ENCODE results near the gene LPP.

LPP gene

GRCh38 chr3:188287339-188287738 lies 133.4 kb downstream of the LPP start:
- H3K9me3 ChIP-seq (ENCODE audit: control insufficient read depth, low read length), result no peaks in the 10 kb centered on the region
- no peak for DNase-seq
- no peaks in the 10 kb centered on the region for H3K27me3 ChIP-seq (replicated peaks; ENCODE audit: control insufficient read depth, insufficient read depth, low read length, poor library complexity, severe bottlenecking)
- no peak overlapping the region for H3K4me3 ChIP-seq (ENCODE audit: insufficient read depth, low read depth, low read length, poor library complexity, severe bottlenecking)
- H3K36me3 ChIP-seq (ENCODE audit: control insufficient read depth, insufficient read depth, low read length), result no peaks in the 10 kb centered on the region
- no peak overlapping the region for H3K27ac ChIP-seq (ENCODE audit: insufficient read depth, low read length, poor library complexity, severe bottlenecking)
- no peaks in the 10 kb centered on the region for H3K4me1 ChIP-seq (ENCODE audit: control insufficient read depth, insufficient read depth, low read length, poor library complexity, severe bottlenecking)

GRCh38 chr3:188287762-188288505 lies 134.0 kb downstream of the LPP start:
- H3K27ac ChIP-seq (ENCODE audit: insufficient read depth, low read length, poor library complexity, severe bottlenecking), result no peak overlapping the region
- no peaks in the 10 kb centered on the region for H3K27me3 ChIP-seq (replicated peaks; ENCODE audit: control insufficient read depth, insufficient read depth, low read length, poor library complexity, severe bottlenecking)
- no peak for DNase-seq
- no peaks in the 10 kb centered on the region for H3K4me1 ChIP-seq (ENCODE audit: control insufficient read depth, insufficient read depth, low read length, poor library complexity, severe bottlenecking)
- H3K4me3 ChIP-seq (ENCODE audit: insufficient read depth, low read depth, low read length, poor library complexity, severe bottlenecking), result no peak overlapping the region
- no peaks in the 10 kb centered on the region for H3K36me3 ChIP-seq (ENCODE audit: control insufficient read depth, insufficient read depth, low read length)
- H3K9me3 ChIP-seq (ENCODE audit: control insufficient read depth, low read length), result no peaks in the 10 kb centered on the region

- no peaks in the 10 kb centered on the region for H3K9me3 ChIP-seq (ENCODE audit: control insufficient read depth, low read length)
- no peaks in the 10 kb centered on the region for H3K4me1 ChIP-seq (ENCODE audit: control insufficient read depth, insufficient read depth, low read length, poor library complexity, severe bottlenecking)
- H3K4me3 ChIP-seq (ENCODE audit: insufficient read depth, low read depth, low read length, poor library complexity, severe bottlenecking), result no peak overlapping the region
- H3K27me3 ChIP-seq (replicated peaks; ENCODE audit: control insufficient read depth, insufficient read depth, low read length, poor library complexity, severe bottlenecking), result no peaks in the 10 kb centered on the region
- DNase-seq, result no peak
- H3K36me3 ChIP-seq (ENCODE audit: control insufficient read depth, insufficient read depth, low read length), result no peaks in the 10 kb centered on the region
- no peak overlapping the region for H3K27ac ChIP-seq (ENCODE audit: insufficient read depth, low read length, poor library complexity, severe bottlenecking)
These were observed 138.3 kb downstream of the LPP start for GRCh38 chr3:188292251-188292650.

GRCh38 chr3:188292827-188293226 lies 138.9 kb downstream of the LPP start:
- H3K4me3 ChIP-seq (ENCODE audit: insufficient read depth, low read depth, low read length, poor library complexity, severe bottlenecking), result no peak overlapping the region
- no peak for DNase-seq
- H3K9me3 ChIP-seq (ENCODE audit: control insufficient read depth, low read length), result no peaks in the 10 kb centered on the region
- no peak overlapping the region for H3K27ac ChIP-seq (ENCODE audit: insufficient read depth, low read length, poor library complexity, severe bottlenecking)
- no peaks in the 10 kb centered on the region for H3K27me3 ChIP-seq (replicated peaks; ENCODE audit: control insufficient read depth, insufficient read depth, low read length, poor library complexity, severe bottlenecking)
- no peaks in the 10 kb centered on the region for H3K4me1 ChIP-seq (ENCODE audit: control insufficient read depth, insufficient read depth, low read length, poor library complexity, severe bottlenecking)
- H3K36me3 ChIP-seq (ENCODE audit: control insufficient read depth, insufficient read depth, low read length), result no peaks in the 10 kb centered on the region

GRCh38 chr3:188294113-188294512 lies 140.2 kb downstream of the LPP start:
- H3K4me3 ChIP-seq (ENCODE audit: insufficient read depth, low read depth, low read length, poor library complexity, severe bottlenecking), result no peak overlapping the region
- H3K27ac ChIP-seq (ENCODE audit: insufficient read depth, low read length, poor library complexity, severe bottlenecking), result no peak overlapping the region
- H3K27me3 ChIP-seq (replicated peaks; ENCODE audit: control insufficient read depth, insufficient read depth, low read length, poor library complexity, severe bottlenecking), result no peaks in the 10 kb centered on the region
- no peaks in the 10 kb centered on the region for H3K9me3 ChIP-seq (ENCODE audit: control insufficient read depth, low read length)
- no peak for DNase-seq
- H3K36me3 ChIP-seq (ENCODE audit: control insufficient read depth, insufficient read depth, low read length), result no peaks in the 10 kb centered on the region
- peaks cover 8% of the 10 kb centered on the region for H3K4me1 ChIP-seq (ENCODE audit: control insufficient read depth, insufficient read depth, low read length, poor library complexity, severe bottlenecking)

GRCh38 chr3:188294823-188295487 lies 141.0 kb downstream of the LPP start:
- H3K27ac ChIP-seq (ENCODE audit: insufficient read depth, low read length, poor library complexity, severe bottlenecking), result no peak overlapping the region
- peaks cover 8% of the 10 kb centered on the region for H3K4me1 ChIP-seq (ENCODE audit: control insufficient read depth, insufficient read depth, low read length, poor library complexity, severe bottlenecking)
- no peaks in the 10 kb centered on the region for H3K9me3 ChIP-seq (ENCODE audit: control insufficient read depth, low read length)
- no peak for DNase-seq
- H3K27me3 ChIP-seq (replicated peaks; ENCODE audit: control insufficient read depth, insufficient read depth, low read length, poor library complexity, severe bottlenecking), result no peaks in the 10 kb centered on the region
- H3K36me3 ChIP-seq (ENCODE audit: control insufficient read depth, insufficient read depth, low read length), result no peaks in the 10 kb centered on the region
- no peak overlapping the region for H3K4me3 ChIP-seq (ENCODE audit: insufficient read depth, low read depth, low read length, poor library complexity, severe bottlenecking)

- Histone ChIP-seq H3K9me3 (ENCODE audit: control insufficient read depth, low read length) (no peaks in the 10 kb centered on the region), H3K27ac (ENCODE audit: insufficient read depth, low read length, poor library complexity, severe bottlenecking) (no peak overlapping the region)
These were observed 141.9 kb downstream of the LPP start for GRCh38 chr3:188295876-188296275.

GRCh38 chr3:188296761-188297612 lies 143.0 kb downstream of the LPP start:
- Histone ChIP-seq H3K4me3 (ENCODE audit: insufficient read depth, low read depth, low read length, poor library complexity, severe bottlenecking) (no peak overlapping the region), H3K36me3 (ENCODE audit: control insufficient read depth, insufficient read depth, low read length) (no peaks in the 10 kb centered on the region), H3K27ac (ENCODE audit: insufficient read depth, low read length, poor library complexity, severe bottlenecking) (no peak overlapping the region), H3K9me3 (ENCODE audit: control insufficient read depth, low read length) (no peaks in the 10 kb centered on the region), H3K27me3 (replicated peaks; ENCODE audit: control insufficient read depth, insufficient read depth, low read length, poor library complexity, severe bottlenecking) (no peaks in the 10 kb centered on the region), H3K4me1 (ENCODE audit: control insufficient read depth, insufficient read depth, low read length, poor library complexity, severe bottlenecking) (peaks cover 8% of the 10 kb centered on the region)
- DNase-seq, result no peak

More at GRCh38 chr3:188295876-188296275, 141.9 kb downstream of the LPP start:
- peaks cover 8% of the 10 kb centered on the region for H3K4me1 ChIP-seq (ENCODE audit: control insufficient read depth, insufficient read depth, low read length, poor library complexity, severe bottlenecking)
- no peak for DNase-seq
- no peak overlapping the region for H3K4me3 ChIP-seq (ENCODE audit: insufficient read depth, low read depth, low read length, poor library complexity, severe bottlenecking)
- H3K27me3 ChIP-seq (replicated peaks; ENCODE audit: control insufficient read depth, insufficient read depth, low read length, poor library complexity, severe bottlenecking), result no peaks in the 10 kb centered on the region
- no peaks in the 10 kb centered on the region for H3K36me3 ChIP-seq (ENCODE audit: control insufficient read depth, insufficient read depth, low read length)

GRCh38 chr3:188298585-188298984 lies 144.6 kb downstream of the LPP start:
- H3K4me1 ChIP-seq (ENCODE audit: control insufficient read depth, insufficient read depth, low read length, poor library complexity, severe bottlenecking), result peaks cover 8% of the 10 kb centered on the region

GRCh38 chr3:188299068-188299467 lies 145.1 kb downstream of the LPP start:
- Histone ChIP-seq H3K36me3 (ENCODE audit: control insufficient read depth, insufficient read depth, low read length) (no peaks in the 10 kb centered on the region), H3K27ac (ENCODE audit: insufficient read depth, low read length, poor library complexity, severe bottlenecking) (no peak overlapping the region), H3K4me1 (ENCODE audit: control insufficient read depth, insufficient read depth, low read length, poor library complexity, severe bottlenecking) (peaks cover 8% of the 10 kb centered on the region), H3K4me3 (ENCODE audit: insufficient read depth, low read depth, low read length, poor library complexity, severe bottlenecking) (no peak overlapping the region), H3K9me3 (ENCODE audit: control insufficient read depth, low read length) (no peaks in the 10 kb centered on the region), H3K27me3 (replicated peaks; ENCODE audit: control insufficient read depth, insufficient read depth, low read length, poor library complexity, severe bottlenecking) (no peaks in the 10 kb centered on the region)
- no peak for DNase-seq

More at GRCh38 chr3:188298585-188298984, 144.6 kb downstream of the LPP start:
- Histone ChIP-seq H3K27ac (ENCODE audit: insufficient read depth, low read length, poor library complexity, severe bottlenecking) (no peak overlapping the region), H3K36me3 (ENCODE audit: control insufficient read depth, insufficient read depth, low read length) (no peaks in the 10 kb centered on the region), H3K4me3 (ENCODE audit: insufficient read depth, low read depth, low read length, poor library complexity, severe bottlenecking) (no peak overlapping the region), H3K9me3 (ENCODE audit: control insufficient read depth, low read length) (no peaks in the 10 kb centered on the region), H3K27me3 (replicated peaks; ENCODE audit: control insufficient read depth, insufficient read depth, low read length, poor library complexity, severe bottlenecking) (no peaks in the 10 kb centered on the region)
- no peak for DNase-seq
